ENCODE results near the gene NR6A1. TPM values are rescaled to one million over a fixed set of nuclear protein-coding genes. Genes with fewer than 3 reads are reported as not detected.

Gene NR6A1
- total and polyA plus RNA-seq, 2 of the 13 experiments (the other 11 are each of a cell fraction or from before 2014, with no cell fraction given) = 28.1 to 31.5 TPM

GRCh38 chr9:124771021-124771866 is at the start of gene NR6A1 (continued):
- TF ChIP-seq ATF2 (CRISPR knock-in tag; IDR thresholded peaks at IDR 0.05) (peak; percentile 77; the same call in 1 of the 2 replicates), MXD1 (CRISPR knock-in tag; IDR thresholded peaks at IDR 0.05) (peak; percentile 33; the same call in 1 of the 2 replicates), ZNF296 (CRISPR knock-in tag; conservative IDR thresholded peaks at IDR 0.05) (no peak), ZNF781 (CRISPR knock-in tag; IDR thresholded peaks at IDR 0.05; ENCODE audit: borderline replicate concordance, not compliant biosample characterization) (no peak), NFE2L1 (CRISPR knock-in tag; IDR thresholded peaks at IDR 0.05; ENCODE audit: borderline replicate concordance) (no peak), ZBTB14 (CRISPR knock-in tag; IDR thresholded peaks at IDR 0.05) (no peak), ATF5 (CRISPR knock-in tag; IDR thresholded peaks at IDR 0.05; ENCODE audit: low read depth) (no peak), RFX1 (IDR thresholded peaks at IDR 0.05) (no peak), ZNF574 (CRISPR knock-in tag; IDR thresholded peaks at IDR 0.05) (peak; percentile 85), JUN (CRISPR knock-in tag; IDR thresholded peaks at IDR 0.05) (peak; percentile 18; the same call in 1 of the 2 replicates), FOXA3 (CRISPR knock-in tag; IDR thresholded peaks at IDR 0.05) (peak; percentile 41), ADNP (CRISPR knock-in tag; IDR thresholded peaks at IDR 0.05) (no peak), ZBTB26 (CRISPR knock-in tag; IDR thresholded peaks at IDR 0.05; ENCODE audit: borderline replicate concordance) (no peak), ZNF354B (CRISPR knock-in tag; IDR thresholded peaks at IDR 0.05) (no peak), ARNTL (CRISPR knock-in tag; IDR thresholded peaks at IDR 0.05) (peak; percentile 100)
